IPS DF 6.9 (cell line): ENCODE results near the gene ENTPD8.
"Not testable (repeated sequence)": the region's sequence is repeated elsewhere in the genome, so short reads cannot be mapped to it uniquely, and the experiment has no call there.

Experiments
- DNase-seq: peaks from one replicate; pipeline ENCODE4 v3.0.0-alpha.2; 2013; ENCODE audit warnings: low read depth, low spot score
- H3K27ac ChIP-seq: one replicate; pipeline ENCODE4 v1.5.1; 2013; ENCODE audit warnings: low read length, control low read depth
- H3K27me3 ChIP-seq: 2 replicates; pipeline ENCODE4 v1.6.1; 2013; ENCODE audit warnings: mild to moderate bottlenecking, low read length; ENCODE audit not compliant: control insufficient read depth, insufficient read depth
- H3K36me3 ChIP-seq: 2 replicates; pipeline ENCODE4 v1.6.1; 2013; ENCODE audit warnings: low read length; ENCODE audit not compliant: control insufficient read depth, insufficient read depth
- H3K4me1 ChIP-seq: 2 replicates; pipeline ENCODE4 v1.6.1; 2013; ENCODE audit warnings: low read length; ENCODE audit not compliant: control insufficient read depth, insufficient read depth
- H3K4me3 ChIP-seq: 2 replicates; pipeline ENCODE4 v1.5.1; 2013; ENCODE audit warnings: mild to moderate bottlenecking, low read length
- H3K9me3 ChIP-seq: 2 replicates; pipeline ENCODE4 v1.6.1; 2013; ENCODE audit warnings: low read length, inconsistent platforms; ENCODE audit not compliant: control insufficient read depth, insufficient read depth
- WGBS: extraction: QIAGEN DNeasy Blood & Tissue Kit; methylation state at CpG from one replicate; pipeline ENCODE4 v1.1.7; 2013; ENCODE audit warnings: mixed read lengths, missing lambda C conversion rate; ENCODE audit not compliant: insufficient read length, insufficient coverage; 5-methylcytosine and 5-hydroxymethylcytosine counted together

The ENTPD8 gene

GRCh38 chr9:137387891-137388560, 53.1 kb downstream of the ENTPD8 start:
- no peak for DNase-seq
- Histone ChIP-seq H3K27me3 (no peaks in the 10 kb centered on the region), H3K27ac (no peak overlapping the region), H3K9me3 (no peaks in the 10 kb centered on the region), H3K36me3 (no peaks in the 10 kb centered on the region; the same call in 1 of the 2 replicates), H3K4me3 (no peak overlapping the region), H3K4me1 (no peaks in the 10 kb centered on the region; the same call in 1 of the 2 replicates)
- no CpG with 5 or more reads among the region's 26 CpGs for WGBS

GRCh38 chr9:137387114-137387890, 53.9 kb downstream of the ENTPD8 start:
- no peaks in the 10 kb centered on the region; the same call in 1 of the 2 replicates for H3K4me1 ChIP-seq
- H3K4me3 ChIP-seq: no peak overlapping the region
- H3K27me3 ChIP-seq: no peaks in the 10 kb centered on the region
- WGBS: no CpG with 5 or more reads among the region's 34 CpGs
- no peaks in the 10 kb centered on the region for H3K9me3 ChIP-seq
- no peak overlapping the region for H3K27ac ChIP-seq
- DNase-seq: no peak
- no peaks in the 10 kb centered on the region; the same call in 1 of the 2 replicates for H3K36me3 ChIP-seq

- not testable (repeated sequence) for DNase-seq, H3K27me3 ChIP-seq, H3K4me3 ChIP-seq, H3K36me3 ChIP-seq, H3K27ac ChIP-seq, H3K9me3 ChIP-seq, H3K4me1 ChIP-seq
- no CpG with 5 or more reads among the region's 12 CpGs for WGBS
These were observed 54.5 kb downstream of the ENTPD8 start for GRCh38 chr9:137386507-137387113.

- WGBS: no CpG with 5 or more reads among the region's 26 CpGs
- Histone ChIP-seq H3K27me3 (no peaks in the 10 kb centered on the region), H3K9me3 (no peaks in the 10 kb centered on the region), H3K4me1 (no peaks in the 10 kb centered on the region; the same call in 1 of the 2 replicates), H3K27ac (no peak overlapping the region), H3K36me3 (no peaks in the 10 kb centered on the region; the same call in 1 of the 2 replicates), H3K4me3 (no peak overlapping the region)
- DNase-seq: no peak
These were observed 56.0 kb downstream of the ENTPD8 start for GRCh38 chr9:137385061-137385655.
